GM19468 (cell line): ENCODE data around the gene BARX1.
"Not testable (repeated sequence)": the region's sequence is repeated elsewhere in the genome, so short reads cannot be mapped to it uniquely, and the experiment has no call there.

Source experiments
- ATAC-seq: cut with Tn5 transposase; IDR thresholded peaks from one replicate; pipeline ENCODE4 v1.9.1; 2021; ENCODE audit warnings: mild to moderate bottlenecking, moderate library complexity, moderate number of reproducible peaks; ENCODE audit not compliant: unreplicated experiment; ENCODE audit errors: extremely low read depth

BARX1 gene

DNA sequence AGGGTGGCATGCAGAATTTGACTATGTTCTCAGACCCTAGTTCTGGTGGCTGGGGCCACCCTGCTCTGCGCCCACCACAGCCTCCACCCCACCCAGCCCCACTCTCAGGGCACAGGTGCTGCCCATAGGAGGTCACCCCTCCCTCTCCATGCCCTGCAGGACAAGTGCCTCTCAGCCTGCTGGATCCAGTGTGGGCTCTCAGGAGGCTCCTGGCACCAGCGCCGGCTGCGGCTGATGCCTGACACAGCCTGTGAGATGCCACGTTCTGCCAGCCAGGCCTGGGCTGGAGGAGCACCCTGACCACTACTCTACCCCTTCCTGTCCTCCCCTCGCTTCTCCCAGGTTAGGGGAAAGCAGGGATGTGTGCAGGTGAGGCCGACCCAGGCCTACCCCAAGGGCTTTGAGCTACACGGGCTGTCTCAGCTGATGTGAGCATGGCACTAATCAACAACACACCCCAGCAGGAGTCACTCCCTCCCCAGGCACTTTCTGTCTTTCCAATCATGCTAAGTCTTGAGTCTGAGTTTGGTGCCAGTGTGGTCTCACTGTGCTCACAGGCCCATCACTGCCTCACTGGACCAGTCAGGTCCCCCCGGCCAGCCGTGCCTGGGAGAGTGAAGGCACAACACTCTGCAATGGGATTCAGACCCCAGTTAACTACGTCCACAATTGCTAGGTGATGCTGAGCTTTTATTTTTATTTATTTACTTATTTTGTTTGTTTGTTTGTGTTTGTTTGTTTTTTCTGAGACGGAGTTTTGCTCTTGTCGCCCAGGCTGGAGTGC, 12.1 kb upstream of the BARX1 start:
- ATAC-seq = no peak

DNA sequence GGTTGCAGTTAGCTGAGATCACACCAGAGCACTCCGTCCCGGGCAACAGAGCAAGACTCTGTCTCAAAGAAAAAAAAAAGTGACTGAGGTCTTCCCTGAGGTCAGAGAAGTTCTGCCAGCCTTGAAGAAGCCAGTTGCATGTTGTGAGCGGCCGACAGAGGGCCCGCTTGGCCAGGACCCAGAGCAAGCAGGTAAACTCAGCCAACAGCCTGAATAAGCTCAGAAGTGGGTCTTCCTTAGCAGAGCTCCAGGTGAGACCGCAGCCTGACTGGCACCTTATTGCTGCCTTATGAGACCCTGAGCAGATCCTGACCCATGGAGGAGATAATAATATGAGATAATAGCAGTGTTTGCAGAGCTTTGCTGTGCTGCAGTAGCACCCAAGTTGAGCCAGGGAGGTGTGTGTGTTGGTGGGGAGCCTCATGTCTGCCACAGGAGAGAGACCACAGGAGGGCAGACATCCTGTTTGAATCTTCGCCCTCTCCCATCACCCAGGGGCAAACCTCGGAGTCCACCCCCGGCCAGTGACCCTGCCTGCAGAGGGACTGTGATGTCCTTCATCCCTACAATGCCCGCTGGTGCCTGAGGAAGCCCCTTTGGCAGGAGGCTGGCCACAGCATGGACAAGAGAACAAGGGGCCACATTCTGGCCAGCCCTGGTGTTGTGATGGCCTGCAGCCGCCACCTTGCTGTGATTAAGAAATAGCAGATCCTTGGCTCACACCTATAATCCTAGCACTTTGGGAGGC, 10.8 kb upstream of the BARX1 start:
- no peak for ATAC-seq

DNA sequence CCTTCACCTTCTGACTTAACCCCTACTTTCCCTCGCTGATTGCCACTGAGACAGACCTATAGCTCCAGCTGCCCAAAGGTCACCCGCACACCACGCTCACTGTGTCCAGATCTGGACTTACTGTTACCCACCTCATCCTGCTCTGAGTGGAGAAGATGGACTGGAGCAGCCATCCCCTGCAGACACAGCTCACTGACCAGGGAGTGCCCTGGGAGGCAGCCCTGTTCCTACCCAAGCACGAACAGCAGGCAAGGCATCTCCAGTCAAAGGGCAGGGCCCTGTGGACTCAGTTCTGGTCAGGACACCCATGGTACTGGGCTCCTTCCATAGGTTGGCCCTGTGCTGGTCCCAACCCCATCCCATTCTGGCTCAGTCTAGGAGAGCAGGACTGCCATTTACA, 9.5 kb upstream of the BARX1 start:
- no peak for ATAC-seq

DNA sequence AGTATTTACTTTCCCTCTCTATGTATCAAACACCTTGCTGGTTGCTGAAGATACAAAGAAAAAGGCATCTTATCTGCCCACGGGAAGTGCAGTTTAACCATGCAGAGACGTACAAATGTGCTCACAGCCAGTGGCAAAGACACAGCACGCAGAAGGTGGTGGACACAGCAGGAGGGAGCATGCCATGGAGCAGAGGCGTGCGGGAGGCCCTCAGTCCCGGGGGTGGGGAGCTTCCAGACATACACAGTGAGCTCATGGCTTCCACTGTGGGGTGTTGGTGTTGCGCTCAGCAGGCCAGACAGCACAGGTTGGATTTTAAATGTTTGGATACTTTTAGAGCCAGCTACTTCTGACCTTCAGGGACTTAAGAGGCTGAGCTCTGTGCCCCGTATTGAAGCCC, 8.8 kb upstream of the BARX1 start:
- no peak for ATAC-seq

DNA sequence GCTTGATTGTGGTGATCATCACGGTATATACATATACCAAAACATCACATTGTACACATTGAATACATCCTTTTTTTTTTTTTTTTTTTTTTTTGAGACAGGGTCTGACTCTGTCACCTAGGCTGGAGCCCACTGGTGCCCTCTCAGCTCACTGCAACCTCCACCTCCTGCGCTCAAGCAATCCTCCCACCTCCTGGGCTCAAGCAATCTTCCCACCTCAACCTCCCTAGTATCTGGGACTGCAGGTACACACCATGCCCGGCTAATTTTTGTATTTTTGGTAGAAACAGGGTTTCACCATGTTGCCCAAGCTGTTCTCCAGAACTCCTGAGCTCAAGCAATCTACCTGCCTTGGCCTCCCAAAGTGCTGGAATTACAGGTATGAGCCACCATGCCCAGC, 8.3 kb upstream of the BARX1 start:
- ATAC-seq = not testable (repeated sequence)

DNA sequence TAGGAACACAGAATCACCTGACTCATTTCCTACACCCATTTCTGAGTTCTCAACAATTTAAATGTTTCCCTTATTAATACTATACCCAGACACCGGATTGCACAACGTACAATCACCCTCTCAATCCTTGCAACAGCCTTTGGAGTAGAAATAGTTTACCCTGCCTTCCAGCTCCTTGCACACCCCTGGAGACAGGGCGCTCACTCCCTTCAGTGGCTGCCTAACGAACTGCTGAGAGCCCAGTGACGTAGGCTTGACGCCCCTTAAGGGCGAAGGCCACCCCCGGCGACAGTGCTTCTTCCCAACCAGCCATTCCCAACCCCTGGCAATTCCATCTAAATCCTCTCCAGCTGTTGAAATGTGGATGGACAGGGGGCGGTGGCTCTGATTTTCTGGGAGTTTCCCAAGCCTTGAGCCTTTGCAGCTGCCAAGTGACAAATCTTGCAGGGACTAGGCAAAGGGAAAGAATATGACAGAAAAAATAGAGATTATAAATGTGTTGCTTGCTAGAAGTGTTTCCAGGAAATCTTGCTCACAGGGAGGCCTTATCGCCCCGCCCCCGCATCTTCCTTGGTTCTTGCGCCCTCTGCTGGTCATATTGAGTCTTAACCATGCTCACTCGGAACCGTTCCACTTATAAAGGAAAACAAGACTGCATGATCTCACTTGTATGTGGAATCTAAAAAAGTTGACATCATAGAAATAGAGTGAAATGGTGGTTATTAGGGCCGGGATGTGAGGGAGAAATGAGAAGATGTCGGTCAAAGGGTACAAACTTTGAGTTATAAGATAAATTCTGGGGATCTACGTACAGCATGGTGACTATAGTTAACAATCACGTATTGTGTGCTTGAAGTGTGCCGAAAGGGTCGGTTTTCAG, 7.6 kb upstream of the BARX1 start:
- no peak for ATAC-seq

DNA sequence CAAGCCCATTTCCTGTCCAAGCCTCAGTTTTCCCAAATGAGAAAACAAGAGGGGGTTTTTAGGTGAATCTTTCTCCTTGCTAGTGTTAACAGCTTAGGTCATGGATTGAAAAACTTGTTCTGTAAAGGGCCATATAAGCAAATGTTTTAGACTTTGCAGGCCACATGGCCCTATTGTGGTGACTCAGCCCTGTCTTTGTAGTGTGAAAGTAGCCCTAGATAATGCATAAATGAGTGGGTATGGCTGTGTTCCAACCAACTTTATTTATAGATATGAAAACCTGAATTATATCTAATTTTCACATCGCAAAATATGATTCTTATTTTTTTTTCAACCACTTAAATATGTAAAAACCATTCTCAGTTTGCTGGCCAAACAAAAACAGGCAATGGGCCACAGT, 6.9 kb upstream of the BARX1 start:
- no peak for ATAC-seq

DNA sequence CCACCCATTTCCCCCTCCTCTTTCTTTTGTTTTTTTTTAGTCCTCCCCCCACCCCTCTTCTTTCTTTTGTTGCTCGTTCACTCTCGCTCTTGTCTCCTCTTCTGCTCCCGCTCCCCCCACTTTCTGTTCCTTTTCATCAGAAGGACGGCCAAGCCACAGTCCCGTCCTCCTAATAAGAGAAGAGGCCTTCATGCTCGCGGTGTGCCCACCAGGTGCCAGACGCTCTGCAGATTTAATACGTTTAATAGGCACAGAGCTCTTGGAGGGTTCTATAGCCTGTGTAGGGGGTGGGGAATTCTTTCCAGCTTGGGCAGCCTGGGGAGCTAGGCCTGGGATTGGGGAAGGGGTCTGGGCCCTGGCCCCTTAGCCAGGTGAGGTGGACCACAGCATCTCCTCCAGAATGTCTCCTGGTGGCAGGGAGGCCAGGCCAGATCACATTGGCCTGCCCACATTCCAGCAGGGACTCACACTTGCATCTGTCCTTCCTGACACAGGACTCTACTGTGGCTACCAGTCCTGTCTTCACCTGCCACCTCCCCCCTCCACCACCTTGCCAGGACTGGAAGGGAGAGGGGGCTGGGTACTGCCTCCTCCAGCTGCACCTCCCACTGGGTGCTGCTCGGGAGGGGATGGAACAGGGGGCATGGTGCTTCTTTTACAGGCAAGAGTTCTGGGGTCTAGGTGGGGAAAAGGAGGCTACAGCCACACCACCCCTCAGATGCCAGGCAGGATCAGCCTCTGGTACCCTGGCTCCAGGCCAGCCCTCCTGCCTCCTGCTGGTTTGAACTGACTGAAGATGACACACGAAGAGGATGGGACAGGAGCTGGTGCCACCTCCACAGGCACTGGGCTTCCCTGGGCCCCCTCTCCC, 6.1 kb upstream of the BARX1 start:
- ATAC-seq = no peak

DNA sequence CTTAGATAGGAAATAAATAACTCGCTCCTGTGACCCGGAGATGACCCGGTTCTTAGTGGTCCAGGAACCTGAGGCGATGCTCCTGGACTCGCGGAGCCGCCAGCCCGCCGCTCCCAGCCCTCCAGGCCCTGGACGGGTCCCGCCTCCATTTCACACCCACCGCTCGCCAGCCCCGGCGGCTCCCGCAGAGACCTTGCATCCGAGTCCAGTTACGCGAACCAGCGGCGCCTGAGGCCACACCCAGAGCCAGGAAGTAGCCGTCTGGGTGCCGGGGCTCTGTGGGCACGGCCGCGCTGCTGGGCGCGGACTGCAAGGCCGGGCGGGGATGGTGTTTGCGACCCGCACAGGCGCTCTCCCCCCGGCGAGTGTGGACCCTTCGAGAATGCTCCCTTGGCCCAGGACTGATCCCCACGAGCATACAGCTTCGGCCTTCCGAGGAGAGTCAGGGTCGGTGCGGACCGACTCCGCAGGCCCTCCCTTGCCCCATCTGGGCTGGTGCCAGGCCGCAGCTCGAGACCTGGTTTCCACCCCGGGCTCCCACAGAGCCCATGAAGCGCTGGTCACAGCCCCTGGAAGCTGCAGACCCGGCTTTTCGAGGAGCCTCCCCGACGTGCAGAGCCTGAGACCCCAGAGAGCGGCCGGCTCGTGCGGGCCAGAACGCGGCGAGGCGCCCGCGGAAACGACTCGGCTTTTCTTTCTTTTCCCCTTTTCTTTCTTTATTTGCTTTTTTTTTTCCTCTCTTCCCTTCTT, 5.2 kb upstream of the BARX1 start:
- no peak for ATAC-seq

DNA sequence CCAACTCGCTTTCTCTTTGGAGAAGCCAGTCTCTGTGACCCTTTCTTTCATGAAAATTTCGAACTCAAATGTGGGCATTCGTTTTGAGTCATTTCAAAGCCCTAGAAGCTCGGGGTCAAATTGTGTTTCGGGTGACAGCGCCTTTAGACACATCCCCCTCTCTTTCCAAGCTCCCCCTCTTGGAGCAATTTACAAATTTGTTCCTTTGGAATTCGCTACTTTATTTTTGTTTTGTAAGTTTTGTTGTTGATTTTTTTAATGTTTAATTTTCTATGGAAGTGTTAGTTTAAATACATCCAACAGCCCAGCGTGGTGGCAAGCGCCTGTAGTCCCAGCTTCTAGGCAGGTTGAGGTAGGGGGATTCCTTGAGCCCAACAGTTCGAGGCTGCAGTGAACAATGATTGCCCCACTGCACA, 4.6 kb upstream of the BARX1 start:
- ATAC-seq = no peak

DNA sequence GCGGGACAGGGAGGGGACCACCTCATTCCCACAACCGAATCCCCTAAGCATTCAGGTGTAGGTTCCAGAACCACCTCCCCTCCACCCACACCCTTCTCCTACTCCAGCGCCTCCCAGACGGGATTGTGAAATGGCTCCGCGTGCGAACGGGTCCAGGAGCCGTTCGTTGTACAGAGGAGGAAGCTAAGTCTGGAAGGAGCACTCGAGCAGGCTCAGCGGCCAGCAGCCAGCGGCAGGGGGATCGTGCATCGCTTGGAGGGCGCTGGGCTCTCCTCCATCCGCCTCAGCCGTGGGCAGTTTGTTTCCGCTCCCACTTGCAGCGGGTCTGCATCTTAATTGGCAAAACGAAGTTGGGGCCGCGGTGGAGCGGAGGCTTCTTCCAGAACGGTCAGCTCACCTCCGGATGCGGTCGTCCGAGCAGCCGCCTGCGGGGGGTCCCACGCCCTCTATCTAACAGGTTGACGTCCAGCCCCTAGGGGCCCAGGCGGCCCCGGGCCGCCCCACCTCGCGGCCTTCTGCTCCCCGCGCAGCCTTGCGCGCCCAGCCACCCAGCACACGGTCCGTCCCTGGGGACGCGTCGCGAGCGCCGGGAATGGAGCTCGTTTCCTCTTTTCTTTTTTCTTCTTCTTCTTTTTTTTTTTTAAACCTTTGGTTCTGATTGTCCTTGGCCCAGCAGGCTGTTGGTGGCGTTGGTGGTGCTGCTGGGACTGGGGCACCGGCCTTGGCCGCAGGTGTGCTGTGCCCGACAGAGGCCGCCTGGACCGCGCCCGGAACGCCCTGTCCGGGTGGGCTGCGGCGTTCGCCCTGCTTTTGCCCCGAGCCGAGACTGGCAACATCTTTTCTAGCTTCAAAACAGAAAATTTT, 3.9 kb upstream of the BARX1 start:
- no peak for ATAC-seq

DNA sequence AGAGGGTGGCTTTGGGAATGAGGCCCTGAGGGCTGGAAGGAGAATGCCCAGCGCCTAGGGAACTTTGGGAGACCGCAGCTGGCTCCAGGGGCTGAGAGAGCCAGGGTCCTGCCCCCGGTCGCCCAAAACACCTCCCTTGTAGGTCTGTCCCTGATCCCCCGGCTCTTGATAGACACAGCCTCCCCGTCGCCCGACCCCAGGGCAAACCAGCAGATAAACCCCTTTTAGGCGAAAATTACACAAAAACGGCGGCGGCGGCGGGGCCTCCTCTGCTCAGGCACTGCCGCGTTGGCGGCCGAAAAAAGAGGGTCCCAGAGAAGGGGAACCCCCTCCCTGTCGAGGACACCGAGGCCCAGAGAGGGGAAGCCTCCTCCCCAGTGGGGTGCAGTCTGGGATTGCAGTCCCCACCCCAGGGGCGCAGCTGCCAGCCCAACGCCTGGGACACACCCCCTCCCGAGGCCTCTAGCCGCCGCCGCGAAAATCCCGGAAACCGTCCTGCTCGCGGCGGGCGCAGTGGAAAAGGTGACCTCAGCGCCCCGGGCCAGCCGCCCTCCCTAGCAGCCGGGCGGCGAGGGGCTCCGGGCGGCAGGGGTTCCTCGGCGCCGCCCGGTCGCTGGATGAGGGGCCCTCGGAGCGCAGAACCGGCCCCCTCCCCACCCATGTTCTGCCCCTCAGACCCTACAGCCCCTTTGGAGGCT, 3.1 kb upstream of the BARX1 start:
- ATAC-seq = no peak

DNA sequence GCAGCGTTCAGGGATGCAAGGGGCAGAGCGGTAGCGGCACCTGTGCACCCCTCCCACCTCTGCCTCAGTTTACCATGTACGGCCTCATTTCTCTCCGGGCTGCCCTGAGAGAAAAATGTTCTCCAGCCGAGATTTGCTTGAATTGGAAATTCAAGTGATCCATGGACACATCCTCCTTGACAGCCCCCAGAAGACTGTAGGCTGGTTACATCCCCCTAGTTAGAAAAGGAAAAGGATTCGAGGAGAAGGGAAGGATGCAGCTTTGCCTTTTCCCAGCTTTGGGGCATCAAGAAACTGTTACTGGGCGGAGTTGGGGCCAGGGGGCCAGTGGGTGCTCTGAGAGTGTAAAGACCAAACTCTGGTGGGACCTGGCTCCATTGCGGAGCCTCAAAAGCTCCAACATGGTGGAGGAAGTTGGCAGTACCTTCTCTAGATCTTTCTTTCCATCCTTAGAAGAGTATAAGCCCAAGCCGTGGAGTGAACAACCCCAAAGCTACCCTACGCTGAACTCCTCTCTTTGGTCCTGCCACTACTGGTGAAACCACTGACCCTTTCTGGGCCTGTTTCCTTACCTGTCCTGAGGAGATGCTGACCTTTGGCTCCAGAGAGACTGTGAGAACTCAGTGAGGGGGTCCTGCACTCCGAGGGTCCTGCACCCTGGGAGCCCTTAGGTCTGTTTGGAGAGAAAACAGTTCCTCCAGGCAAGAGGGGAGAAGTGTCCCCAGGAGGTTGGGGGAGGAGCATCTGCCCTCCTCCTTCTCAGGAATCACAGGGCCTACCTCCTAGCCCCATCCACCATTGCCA, 1.0 kb upstream of the BARX1 start:
- no peak for ATAC-seq

DNA sequence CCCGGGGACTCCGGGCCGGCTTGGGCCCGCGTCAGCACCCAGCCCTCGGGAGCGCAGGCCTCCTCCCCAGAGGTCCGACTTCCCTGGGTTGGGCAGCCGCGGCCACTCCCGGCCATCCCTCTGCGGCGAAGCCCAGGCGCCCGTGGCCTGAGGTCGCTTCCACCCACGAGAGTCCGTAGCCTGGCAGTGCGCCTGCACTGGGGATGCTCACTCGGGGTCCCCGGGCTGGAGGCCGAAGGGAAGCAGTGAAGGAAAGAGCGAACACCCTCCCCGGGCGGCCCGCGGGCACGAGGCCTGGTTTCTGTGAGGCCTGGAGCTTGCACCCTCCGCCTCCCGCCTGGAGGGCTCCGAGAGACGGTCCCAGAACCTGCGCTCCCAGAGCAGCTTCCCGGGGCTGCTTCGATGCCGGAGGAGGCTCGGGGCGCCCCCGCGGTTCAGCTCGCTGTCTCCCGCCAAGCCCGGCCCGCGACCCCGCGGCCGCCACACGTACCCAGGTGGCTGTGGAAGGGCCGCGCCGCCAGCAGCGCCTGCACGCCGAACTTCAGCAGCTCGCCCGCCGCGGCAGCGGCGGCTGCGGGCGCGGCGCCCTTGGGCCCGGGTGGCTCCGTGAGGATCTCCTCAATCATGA, 607 bp downstream of the BARX1 start:
- ATAC-seq = no peak

DNA sequence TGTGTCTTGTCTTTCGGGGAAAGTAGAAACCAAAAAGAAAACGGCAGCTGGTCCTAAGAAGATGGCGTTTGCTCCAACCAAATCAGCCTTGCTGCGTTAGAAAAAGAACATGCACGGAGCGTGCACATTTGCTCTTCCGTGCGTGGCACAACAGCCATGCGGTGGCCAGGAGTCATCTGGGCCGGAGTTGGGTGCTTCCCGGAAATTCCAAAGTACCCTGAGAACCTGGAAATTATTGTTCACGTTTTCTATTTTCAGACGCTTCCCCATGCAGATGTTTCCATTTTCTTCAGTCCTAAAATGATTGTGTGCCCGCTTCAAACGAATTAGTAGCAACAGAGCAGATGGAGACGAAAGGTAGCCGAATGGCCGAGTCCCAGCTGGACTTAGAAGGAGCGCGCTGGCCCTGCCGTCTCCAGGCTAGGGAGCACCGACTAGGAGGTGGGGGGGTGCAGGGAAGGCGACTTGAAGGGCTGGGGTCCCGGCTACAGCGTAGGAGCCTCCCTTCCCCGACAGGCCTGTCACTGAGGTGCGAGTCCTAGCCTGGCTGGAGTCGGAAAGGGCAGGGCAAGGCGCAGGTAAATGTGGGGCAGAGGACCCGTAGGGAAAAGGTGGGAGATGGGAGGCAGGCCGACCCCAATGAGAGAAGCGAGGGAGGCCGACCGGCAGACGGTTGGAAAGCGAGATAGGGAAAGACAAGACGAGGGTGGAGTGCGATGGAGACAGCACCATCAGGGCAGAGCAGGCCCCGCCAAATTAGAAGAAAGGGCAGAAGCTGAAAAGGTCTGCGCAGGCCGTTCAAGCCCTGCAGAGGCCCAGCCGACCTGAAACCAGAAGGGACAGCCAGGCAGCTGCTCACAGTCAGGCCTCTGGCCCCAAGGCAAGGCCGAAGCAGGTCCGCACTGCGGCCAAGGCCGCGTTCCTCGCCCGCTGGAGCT, 1.4 kb downstream of the BARX1 start:
- ATAC-seq = no peak
